ENCODE measurements around the gene EGFL7. TPM values are rescaled to one million over a fixed set of nuclear protein-coding genes. Genes with fewer than 3 reads are reported as not detected.

EGFL7 gene
- total and polyA plus RNA-seq, 2 donors (not counting 1 experiment from before 2014, with no cell fraction given), result 4.2 to 7.9 TPM

DNA sequence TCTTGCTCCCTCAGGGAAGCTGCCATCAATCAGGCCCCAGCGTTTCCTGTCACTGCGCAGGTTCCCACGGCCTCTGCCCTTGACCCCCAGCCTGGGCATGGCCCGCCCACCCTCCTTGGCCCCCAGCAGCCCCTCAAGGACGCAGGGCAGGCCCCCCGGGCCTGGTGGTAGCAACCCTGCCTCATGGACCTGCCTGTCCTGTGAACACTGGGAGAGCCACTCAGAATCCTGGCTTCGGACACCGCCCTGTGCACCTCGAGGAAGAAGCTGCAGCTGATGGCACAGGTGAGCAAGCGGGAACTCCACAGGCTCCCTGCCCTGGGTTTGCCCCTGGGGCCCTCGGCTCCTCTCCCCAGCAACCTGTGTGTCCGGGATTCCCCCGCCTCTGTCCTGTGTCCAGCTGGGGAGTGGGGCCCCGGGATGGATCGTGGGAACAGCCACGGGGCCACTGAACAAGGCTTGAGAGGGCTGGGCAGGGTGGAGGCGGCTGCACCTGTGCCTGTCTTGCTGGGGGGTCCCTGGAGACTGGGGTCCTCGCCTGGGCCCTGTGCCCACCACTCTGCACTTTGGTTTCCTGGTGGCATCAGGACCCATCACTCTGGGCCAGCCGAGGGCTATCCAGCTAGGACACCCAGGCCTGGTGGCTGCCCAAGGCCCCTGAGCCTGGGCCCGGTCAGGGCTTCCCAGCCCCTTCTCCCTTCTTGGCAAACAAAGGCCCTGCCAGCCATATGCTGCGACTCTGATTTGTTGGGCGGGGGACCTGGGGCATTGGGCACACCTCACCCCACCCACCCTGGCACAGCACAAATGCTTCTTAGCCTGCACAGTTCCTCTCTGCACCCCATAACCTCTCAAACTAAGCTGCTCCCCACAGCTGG, 33.5 kb upstream of the EGFL7 start:
- H3K79me2 ChIP-seq (ENCODE audit: control insufficient read depth, insufficient read depth, low read length), result no peaks in the 10 kb centered on the region
- H3K36me3 ChIP-seq (ENCODE audit: control insufficient read depth, insufficient read depth, low read length), result no peaks in the 10 kb centered on the region
- H3K4me1 ChIP-seq (ENCODE audit: control insufficient read depth, extremely low read depth, insufficient read depth, low read length), result peaks cover 6% of the 10 kb centered on the region
- H3K27me3 ChIP-seq (ENCODE audit: control insufficient read depth, insufficient read depth, low read length), result peaks cover 2% of the 10 kb centered on the region
- DNase-seq (ENCODE audit: low read depth in 2 of 2), result no peak
- H3K9ac ChIP-seq (ENCODE audit: insufficient read depth, low read length), result no peak overlapping the region
- H4K20me1 ChIP-seq (ENCODE audit: control insufficient read depth, extremely low read depth, insufficient read depth, low read length), result no peaks in the 10 kb centered on the region
- TF ChIP-seq EZH2 (IDR thresholded peaks at IDR 0.05; ENCODE audit: low read length, missing control alignments), result no peak
- TF ChIP-seq, protein P1, sequence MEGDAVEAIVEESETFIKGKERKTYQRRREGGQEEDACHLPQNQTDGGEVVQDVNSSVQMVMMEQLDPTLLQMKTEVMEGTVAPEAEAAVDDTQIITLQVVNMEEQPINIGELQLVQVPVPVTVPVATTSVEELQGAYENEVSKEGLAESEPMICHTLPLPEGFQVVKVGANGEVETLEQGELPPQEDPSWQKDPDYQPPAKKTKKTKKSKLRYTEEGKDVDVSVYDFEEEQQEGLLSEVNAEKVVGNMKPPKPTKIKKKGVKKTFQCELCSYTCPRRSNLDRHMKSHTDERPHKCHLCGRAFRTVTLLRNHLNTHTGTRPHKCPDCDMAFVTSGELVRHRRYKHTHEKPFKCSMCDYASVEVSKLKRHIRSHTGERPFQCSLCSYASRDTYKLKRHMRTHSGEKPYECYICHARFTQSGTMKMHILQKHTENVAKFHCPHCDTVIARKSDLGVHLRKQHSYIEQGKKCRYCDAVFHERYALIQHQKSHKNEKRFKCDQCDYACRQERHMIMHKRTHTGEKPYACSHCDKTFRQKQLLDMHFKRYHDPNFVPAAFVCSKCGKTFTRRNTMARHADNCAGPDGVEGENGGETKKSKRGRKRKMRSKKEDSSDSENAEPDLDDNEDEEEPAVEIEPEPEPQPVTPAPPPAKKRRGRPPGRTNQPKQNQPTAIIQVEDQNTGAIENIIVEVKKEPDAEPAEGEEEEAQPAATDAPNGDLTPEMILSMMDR (conservative IDR thresholded peaks at IDR 0.05 in 1 of 2, IDR thresholded peaks at IDR 0.05 in 1 of 2; ENCODE audit: low read depth in 1 of 2, low read length in 2 of 2), result no peak
- H2AFZ ChIP-seq (ENCODE audit: low read length), result no peak overlapping the region
- H3K4me2 ChIP-seq (ENCODE audit: extremely low read depth, insufficient read depth, low read length), result no peak overlapping the region
- H3K4me3 ChIP-seq (replicated peaks in 1 of 4; ENCODE audit: control extremely low read depth in 1 of 4, insufficient read depth in 1 of 4, low read depth in 3 of 4, low read length in 4 of 4), result no peak overlapping the region
- H3K27ac ChIP-seq (ENCODE audit: insufficient read depth, low read length), result no peak overlapping the region
- no peaks in the 10 kb centered on the region for H3K9me3 ChIP-seq (ENCODE audit: control insufficient read depth, insufficient read depth, low read depth, low read length)

DNA sequence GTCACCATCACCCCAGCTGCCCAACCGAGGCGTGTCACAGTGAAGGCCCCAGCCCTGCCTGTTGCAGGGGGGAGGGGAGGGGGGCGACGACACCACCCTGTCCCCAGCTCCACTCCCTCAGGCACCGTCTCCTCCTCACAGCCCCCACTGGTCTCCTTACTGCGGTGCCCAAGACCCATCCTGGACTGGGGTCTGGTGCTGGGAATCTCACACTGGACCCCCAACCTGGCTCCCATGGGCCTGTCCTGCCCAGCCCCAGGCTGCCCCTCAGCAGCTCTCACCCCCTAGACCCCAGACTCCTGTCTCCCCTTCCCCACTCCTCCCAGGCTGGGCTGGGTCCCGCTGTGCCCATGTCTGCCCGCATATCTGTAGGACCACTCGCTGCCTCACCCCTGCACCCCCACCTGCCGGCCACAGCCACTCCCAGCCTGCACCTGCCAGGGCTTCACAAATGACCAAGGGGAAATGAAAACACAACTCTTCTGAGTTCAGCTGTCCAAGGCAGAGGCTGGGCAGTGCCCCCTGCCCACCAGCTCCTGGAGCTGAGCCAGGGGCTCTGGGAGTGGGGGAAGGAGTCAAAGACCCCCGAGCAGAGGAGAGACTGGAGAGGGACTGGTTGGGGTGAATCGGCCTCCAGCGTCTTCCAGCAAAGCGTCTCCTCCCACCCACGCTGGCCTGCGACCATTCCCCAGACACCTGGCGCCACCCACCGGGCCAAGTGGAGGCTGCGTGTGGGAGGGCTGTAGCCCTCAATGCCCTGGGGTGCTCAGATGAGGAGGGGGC, 32.6 kb upstream of the EGFL7 start:
- Histone ChIP-seq H3K27me3 (ENCODE audit: control insufficient read depth, insufficient read depth, low read length) (peaks cover 2% of the 10 kb centered on the region), H2AFZ (ENCODE audit: low read length) (no peak overlapping the region), H3K4me3 (replicated peaks in 1 of 4; ENCODE audit: control extremely low read depth in 1 of 4, insufficient read depth in 1 of 4, low read depth in 3 of 4, low read length in 4 of 4) (no peak overlapping the region), H3K79me2 (ENCODE audit: control insufficient read depth, insufficient read depth, low read length) (no peaks in the 10 kb centered on the region), H3K36me3 (ENCODE audit: control insufficient read depth, insufficient read depth, low read length) (no peaks in the 10 kb centered on the region), H3K9me3 (ENCODE audit: control insufficient read depth, insufficient read depth, low read depth, low read length) (no peaks in the 10 kb centered on the region), H3K4me1 (ENCODE audit: control insufficient read depth, extremely low read depth, insufficient read depth, low read length) (no peaks in the 10 kb centered on the region), H3K4me2 (ENCODE audit: extremely low read depth, insufficient read depth, low read length) (no peak overlapping the region), H4K20me1 (ENCODE audit: control insufficient read depth, extremely low read depth, insufficient read depth, low read length) (no peaks in the 10 kb centered on the region), H3K9ac (ENCODE audit: insufficient read depth, low read length) (no peak overlapping the region), H3K27ac (ENCODE audit: insufficient read depth, low read length) (no peak overlapping the region)
- peak; percentile 36 to 41 for DNase-seq (ENCODE audit: low read depth in 2 of 2)
- TF ChIP-seq, protein P1 (conservative IDR thresholded peaks at IDR 0.05 in 1 of 2, IDR thresholded peaks at IDR 0.05 in 1 of 2; ENCODE audit: low read depth in 1 of 2, low read length in 2 of 2), result peak; percentile 53 to 59
- TF ChIP-seq EZH2 (IDR thresholded peaks at IDR 0.05; ENCODE audit: low read length, missing control alignments), result no peak

DNA sequence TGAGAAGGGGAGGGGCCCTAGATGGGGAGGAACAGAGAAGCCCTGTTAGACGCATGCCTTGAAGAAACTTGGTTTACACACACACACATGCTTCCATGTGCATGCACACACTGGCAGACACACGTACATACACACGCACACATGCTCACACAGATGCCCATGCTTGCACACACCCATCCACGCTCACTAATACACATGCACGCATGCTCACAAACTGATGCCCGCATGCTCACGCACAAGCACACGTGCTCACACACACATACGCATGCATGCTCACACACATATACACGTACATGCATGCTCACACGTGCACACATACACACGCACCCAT, 32.1 kb upstream of the EGFL7 start:
- Histone ChIP-seq H3K4me2 (ENCODE audit: extremely low read depth, insufficient read depth, low read length) (no peak overlapping the region), H2AFZ (ENCODE audit: low read length) (no peak overlapping the region), H3K79me2 (ENCODE audit: control insufficient read depth, insufficient read depth, low read length) (no peaks in the 10 kb centered on the region), H3K36me3 (ENCODE audit: control insufficient read depth, insufficient read depth, low read length) (no peaks in the 10 kb centered on the region), H3K4me3 (replicated peaks in 1 of 4; ENCODE audit: control extremely low read depth in 1 of 4, insufficient read depth in 1 of 4, low read depth in 3 of 4, low read length in 4 of 4) (no peak overlapping the region), H3K27ac (ENCODE audit: insufficient read depth, low read length) (no peak overlapping the region), H3K27me3 (ENCODE audit: control insufficient read depth, insufficient read depth, low read length) (peaks cover 2% of the 10 kb centered on the region), H3K9me3 (ENCODE audit: control insufficient read depth, insufficient read depth, low read depth, low read length) (no peaks in the 10 kb centered on the region), H3K9ac (ENCODE audit: insufficient read depth, low read length) (no peak overlapping the region), H3K4me1 (ENCODE audit: control insufficient read depth, extremely low read depth, insufficient read depth, low read length) (no peaks in the 10 kb centered on the region), H4K20me1 (ENCODE audit: control insufficient read depth, extremely low read depth, insufficient read depth, low read length) (no peaks in the 10 kb centered on the region)
- no peak for DNase-seq (ENCODE audit: low read depth in 2 of 2)
- TF ChIP-seq EZH2 (IDR thresholded peaks at IDR 0.05; ENCODE audit: low read length, missing control alignments), result no peak
- TF ChIP-seq, protein P1 (conservative IDR thresholded peaks at IDR 0.05 in 1 of 2, IDR thresholded peaks at IDR 0.05 in 1 of 2; ENCODE audit: low read depth in 1 of 2, low read length in 2 of 2), result no peak

All from fibroblast of lung (primary cell).